ENCODE data around the gene FUT4.
A peak's percentile ranks its signal among the peaks of the same experiment; 100 is the strongest.
"Not testable (repeated sequence)": the region's sequence is repeated elsewhere in the genome, so short reads cannot be mapped to it uniquely, and the experiment has no call there.

The FUT4 gene, protein sequence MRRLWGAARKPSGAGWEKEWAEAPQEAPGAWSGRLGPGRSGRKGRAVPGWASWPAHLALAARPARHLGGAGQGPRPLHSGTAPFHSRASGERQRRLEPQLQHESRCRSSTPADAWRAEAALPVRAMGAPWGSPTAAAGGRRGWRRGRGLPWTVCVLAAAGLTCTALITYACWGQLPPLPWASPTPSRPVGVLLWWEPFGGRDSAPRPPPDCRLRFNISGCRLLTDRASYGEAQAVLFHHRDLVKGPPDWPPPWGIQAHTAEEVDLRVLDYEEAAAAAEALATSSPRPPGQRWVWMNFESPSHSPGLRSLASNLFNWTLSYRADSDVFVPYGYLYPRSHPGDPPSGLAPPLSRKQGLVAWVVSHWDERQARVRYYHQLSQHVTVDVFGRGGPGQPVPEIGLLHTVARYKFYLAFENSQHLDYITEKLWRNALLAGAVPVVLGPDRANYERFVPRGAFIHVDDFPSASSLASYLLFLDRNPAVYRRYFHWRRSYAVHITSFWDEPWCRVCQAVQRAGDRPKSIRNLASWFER

DNA sequence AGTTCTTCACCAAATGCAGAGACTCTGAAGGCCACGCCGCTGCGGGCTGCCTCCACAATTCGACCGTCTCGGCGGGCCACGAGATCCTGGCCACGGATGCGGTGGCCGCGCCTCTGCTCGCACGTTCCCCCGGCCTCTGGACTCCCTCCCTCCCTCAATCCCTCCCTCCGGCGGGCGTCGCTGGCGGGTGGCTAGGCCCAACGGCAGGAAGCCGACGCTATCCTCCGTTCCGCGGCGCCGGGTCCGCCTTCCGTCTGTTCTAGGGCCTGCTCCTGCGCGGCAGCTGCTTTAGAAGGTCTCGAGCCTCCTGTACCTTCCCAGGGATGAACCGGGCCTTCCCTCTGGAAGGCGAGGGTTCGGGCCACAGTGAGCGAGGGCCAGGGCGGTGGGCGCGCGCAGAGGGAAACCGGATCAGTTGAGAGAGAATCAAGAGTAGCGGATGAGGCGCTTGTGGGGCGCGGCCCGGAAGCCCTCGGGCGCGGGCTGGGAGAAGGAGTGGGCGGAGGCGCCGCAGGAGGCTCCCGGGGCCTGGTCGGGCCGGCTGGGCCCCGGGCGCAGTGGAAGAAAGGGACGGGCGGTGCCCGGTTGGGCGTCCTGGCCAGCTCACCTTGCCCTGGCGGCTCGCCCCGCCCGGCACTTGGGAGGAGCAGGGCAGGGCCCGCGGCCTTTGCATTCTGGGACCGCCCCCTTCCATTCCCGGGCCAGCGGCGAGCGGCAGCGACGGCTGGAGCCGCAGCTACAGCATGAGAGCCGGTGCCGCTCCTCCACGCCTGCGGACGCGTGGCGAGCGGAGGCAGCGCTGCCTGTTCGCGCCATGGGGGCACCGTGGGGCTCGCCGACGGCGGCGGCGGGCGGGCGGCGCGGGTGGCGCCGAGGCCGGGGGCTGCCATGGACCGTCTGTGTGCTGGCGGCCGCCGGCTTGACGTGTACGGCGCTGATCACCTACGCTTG lies at the start of gene FUT4:
TSS of gene FUT4 (plus strand) at position 227 of the 951 bp plus-strand sequence. CDS start at position 440, 213 bp downstream.
- DNase-seq (ENCODE audit: low read depth): peak; percentile 70

GRCh38 chr11:94494126-94494680 lies 49.5 kb upstream of the FUT4 start:
- DNase-seq (ENCODE audit: low read depth): peak; percentile 14

- no peak for DNase-seq (ENCODE audit: low read depth)
Observed at GRCh38 chr11:94500181-94500580, 43.5 kb upstream of the FUT4 start.

- DNase-seq (ENCODE audit: low read depth): no peak
Observed at GRCh38 chr11:94501522-94501921, 42.2 kb upstream of the FUT4 start.

GRCh38 chr11:94504689-94505293 lies 38.9 kb upstream of the FUT4 start:
- peak; percentile 62 for DNase-seq (ENCODE audit: low read depth)

DNA sequence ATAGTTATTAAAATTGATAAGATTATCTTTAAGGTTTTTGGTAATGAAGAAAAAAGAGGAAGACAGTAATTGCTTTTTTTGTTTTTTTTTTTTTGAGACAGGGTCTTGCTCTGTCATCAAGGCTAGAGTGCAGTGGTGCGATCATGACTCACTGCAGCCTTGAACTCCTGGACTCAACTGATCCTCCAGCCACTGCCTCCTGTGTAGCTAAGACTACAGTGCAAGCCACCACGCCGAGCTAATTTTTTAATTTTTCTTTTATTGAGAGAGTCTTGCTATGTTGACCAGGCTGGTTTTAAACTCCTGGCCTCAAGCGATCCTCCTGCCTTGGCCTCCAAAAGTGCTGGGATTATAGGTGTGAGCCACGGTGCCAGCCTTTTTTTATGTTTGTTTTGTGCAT lies 37.2 kb upstream of the FUT4 start:
- not testable (repeated sequence) for DNase-seq (ENCODE audit: low read depth)

- DNase-seq (ENCODE audit: low read depth): peak; percentile 21
Observed at GRCh38 chr11:94507485-94507884, 36.2 kb upstream of the FUT4 start.

DNA sequence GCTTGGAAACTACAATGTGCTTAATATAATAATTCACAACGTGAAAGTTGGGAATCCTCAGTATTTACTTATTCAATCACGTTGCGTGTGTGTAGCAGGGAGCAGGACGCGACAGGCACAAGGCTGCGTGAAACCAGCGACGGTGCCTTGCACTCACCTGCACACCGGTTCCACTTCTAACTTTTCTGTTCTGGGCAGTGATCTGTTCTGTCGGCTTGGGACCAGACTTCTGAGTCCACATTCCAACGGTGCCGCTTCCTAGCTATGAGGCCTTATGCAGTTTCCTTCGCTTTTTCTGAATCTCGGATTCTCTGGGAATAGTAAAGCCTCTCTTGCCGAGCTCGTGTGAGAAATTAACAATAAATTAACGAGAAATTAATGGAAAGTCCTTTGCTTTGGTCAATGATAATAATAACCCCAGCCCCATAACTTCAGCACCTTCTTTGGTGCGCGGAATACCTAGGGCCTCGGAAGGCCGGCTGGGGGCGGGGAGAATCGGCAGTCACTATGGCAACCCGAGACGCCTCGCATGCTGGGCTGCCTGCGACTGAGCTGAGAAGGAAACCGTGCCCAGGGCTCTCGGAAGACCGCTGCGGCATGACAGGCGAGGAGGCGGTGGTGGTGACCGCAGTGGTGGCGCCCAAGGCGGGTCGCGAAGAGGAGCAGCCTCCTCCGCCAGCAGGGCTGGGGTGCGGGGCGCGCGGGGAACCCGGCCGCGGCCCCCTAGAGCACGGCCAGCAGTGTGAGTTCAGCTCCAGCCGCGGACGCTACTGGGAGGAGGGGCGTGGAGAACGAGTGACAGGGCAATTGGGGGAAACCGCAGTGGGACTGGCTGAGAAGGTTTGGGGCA lies 31.6 kb upstream of the FUT4 start, which contains the start of gene C11orf97:
TSS of gene C11orf97 (plus strand) at position 530 of the 850 bp plus-strand sequence. CDS start at position 598, 68 bp downstream.
- DNase-seq (ENCODE audit: low read depth): peak; percentile 27

GRCh38 chr11:94513091-94513490 lies 30.6 kb upstream of the FUT4 start:
- DNase-seq (ENCODE audit: low read depth): no peak

DNA sequence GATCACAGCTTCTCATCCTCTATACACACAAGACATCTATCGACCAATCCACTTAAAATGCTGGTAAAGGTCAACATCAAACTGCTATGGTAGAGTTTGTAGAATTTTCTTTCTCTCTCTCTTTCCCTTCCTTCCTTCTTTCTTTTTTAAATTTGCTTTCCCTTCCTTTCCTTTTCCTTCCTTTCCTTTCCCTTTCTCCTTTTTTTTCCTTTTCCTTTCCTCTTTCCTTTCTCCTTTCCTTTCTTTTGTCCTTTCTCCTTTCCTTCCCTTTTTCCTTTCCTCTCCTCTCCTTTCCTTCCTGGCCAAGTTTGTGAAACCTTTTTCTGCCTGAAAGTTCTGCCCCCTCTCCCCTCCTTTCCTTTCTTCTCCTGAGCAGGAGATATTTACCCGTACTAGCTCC lies 28.3 kb upstream of the FUT4 start:
- no peak for DNase-seq (ENCODE audit: low read depth)

DNA sequence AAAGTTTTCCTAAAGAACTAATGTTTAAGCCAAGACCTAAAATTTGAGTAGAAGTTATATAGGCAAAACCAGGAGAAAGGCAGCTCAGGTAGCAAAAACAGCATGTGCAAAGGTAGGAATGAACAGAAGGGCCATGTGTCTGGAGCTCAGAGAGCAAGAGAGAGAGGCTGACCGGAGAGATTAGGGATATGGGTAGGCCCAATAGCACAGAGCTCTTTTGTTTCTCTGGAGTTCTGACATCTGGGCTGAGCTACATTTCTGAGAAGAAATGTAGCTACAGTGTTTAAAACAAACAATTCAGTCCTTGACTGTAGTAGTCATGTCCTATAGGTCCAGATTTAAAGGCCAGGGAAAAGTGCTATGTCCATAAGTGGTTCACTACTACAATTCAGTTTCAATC lies 27.0 kb upstream of the FUT4 start:
- no peak for DNase-seq (ENCODE audit: low read depth)

DNA sequence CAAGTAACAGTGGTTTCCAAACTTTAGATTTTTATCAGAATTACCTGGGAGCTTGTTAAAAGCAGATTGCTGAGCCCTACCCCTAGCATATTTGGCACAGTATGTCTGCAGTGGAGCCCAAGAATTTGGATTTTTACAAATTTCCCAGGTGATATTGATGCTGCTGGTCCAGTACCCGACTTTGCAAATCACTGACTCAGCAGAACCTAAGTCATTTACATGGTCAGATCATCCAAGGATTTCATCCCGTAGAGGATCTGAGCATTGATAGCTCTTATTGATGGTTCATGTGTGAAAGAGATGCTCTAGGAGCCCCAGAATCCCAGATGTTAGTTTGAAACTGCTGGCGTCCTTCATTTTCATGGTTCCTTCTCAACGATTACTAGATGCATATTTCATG lies 25.4 kb upstream of the FUT4 start:
- no peak for DNase-seq (ENCODE audit: low read depth)

- peak; percentile 21 for DNase-seq (ENCODE audit: low read depth)
Observed at GRCh38 chr11:94519478-94520084, 24.1 kb upstream of the FUT4 start.

GRCh38 chr11:94521684-94522083 lies 22.0 kb upstream of the FUT4 start:
- peak; percentile 20 for DNase-seq (ENCODE audit: low read depth)

GRCh38 chr11:94524341-94524740 lies 19.4 kb upstream of the FUT4 start:
- no peak for DNase-seq (ENCODE audit: low read depth)

- peak; percentile 60 for DNase-seq (ENCODE audit: low read depth)
Observed at GRCh38 chr11:94525546-94526324, 18.0 kb upstream of the FUT4 start.

DNA sequence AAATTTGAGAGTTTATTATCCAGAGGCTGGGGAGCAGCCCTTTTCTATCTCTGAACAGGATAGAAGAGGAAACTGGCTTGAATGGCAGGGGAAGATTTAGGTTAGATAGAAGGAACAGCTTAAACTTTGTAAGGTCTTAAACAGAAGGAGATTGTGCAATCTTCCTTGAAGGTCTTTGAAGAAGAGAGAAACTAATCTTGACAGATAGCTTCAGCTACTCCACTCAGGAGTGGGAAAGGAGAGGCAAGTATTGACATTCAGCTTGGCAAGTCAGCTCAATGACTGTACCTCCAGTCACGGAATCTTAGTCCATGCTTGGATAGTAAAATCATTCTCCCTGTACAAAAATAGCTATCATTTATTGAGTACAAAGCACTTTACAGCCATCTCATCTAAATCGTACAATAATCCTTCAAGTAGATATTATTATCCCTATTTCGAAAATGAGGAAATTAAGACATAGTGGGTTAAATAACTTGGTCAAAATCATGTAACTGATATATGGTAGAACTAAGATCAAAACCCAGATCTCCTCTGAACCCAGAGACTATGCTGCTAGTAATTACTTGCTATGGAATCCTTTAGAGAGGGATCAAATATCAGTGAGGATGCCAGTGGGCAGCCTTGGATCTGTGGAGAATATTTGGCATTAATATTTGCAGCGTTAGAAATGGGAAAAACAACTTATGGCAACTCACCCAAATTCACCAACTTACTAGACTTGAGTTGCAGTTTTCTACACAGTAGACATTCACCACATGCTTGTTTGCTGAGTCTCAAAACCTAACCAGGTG lies 16.9 kb upstream of the FUT4 start:
- peak; percentile 30 for DNase-seq (ENCODE audit: low read depth)

DNA sequence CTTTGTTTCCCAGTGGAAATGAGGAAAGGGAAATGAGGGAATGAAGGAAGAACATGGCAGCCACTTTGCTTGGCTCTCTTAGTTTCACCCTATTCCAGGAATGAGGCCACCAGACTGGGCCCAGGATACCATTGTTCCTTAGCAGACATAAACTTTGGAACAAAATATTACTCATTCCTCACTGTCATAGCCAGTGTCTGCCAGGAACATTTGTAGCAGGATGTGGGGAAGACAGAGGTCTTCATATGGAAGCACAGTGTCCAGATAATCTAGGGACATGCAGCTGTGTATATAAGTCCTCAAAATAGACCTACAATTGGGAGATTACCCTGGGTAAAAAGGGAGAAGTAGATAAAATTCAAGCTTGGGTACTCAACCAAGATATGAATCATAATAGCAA lies 15.2 kb upstream of the FUT4 start:
- DNase-seq (ENCODE audit: low read depth): no peak

DNA sequence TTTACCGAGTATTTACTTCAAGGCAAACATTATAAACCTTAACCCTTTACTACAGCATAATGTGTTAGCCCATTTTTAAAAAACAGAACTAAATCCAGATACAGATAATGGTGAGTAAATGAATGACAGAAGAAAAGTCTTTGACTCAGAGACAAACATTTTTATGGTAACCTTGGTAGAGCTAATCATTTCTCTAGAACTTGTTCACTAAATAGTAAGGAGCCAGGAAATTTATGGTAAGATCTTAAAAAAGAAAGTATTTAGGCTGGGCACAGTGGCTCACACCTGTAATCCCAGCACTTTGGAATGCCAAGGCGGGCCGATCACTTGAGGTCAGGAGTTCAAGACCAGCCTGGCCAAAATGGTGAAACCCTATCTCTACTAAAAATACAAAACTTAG lies 11.5 kb upstream of the FUT4 start:
- no peak for DNase-seq (ENCODE audit: low read depth)

All from amniotic epithelial cell (primary cell).